ENCODE measurements around the gene GBP5.

- TF ChIP-seq CTCF (conservative IDR thresholded peaks at IDR 0.05 in 1 of 2, IDR thresholded peaks at IDR 0.05 in 1 of 2; ENCODE audit: extremely low read depth in 1 of 2, insufficient read depth in 1 of 2, low read depth in 1 of 2, low read length in 2 of 2): no peak
- TF ChIP-seq EZH2 (IDR thresholded peaks at IDR 0.05; ENCODE audit: borderline replicate concordance, low read length): no peak
These were observed 13.2 kb downstream of the GBP5 start for GRCh38 chr1:89259283-89259971.

Data from mammary epithelial cell (primary cell).